NOMO-1 treated with dmso at 0.1 percent for 144 hours (cell line): ENCODE results near the gene GALNT14.

Source experiments
- DNase-seq: peaks from one replicate; lab custom pipeline; 2025; ENCODE audit not compliant: unreplicated experiment; lab: John Stamatoyannopoulos, UW

The GALNT14 gene

GRCh38 chr2:31016648-31017047, 121.6 kb downstream of the GALNT14 start:
- DNase-seq: no peak

- DNase-seq: no peak
These were observed 123.7 kb downstream of the GALNT14 start for GRCh38 chr2:31014516-31014915.

GRCh38 chr2:31013301-31013700, 124.9 kb downstream of the GALNT14 start:
- no peak for DNase-seq

GRCh38 chr2:31012406-31012805, 125.8 kb downstream of the GALNT14 start:
- no peak for DNase-seq

- no peak for DNase-seq
These were observed 126.7 kb downstream of the GALNT14 start for GRCh38 chr2:31011587-31011986.

GRCh38 chr2:31008561-31009114, 129.6 kb downstream of the GALNT14 start:
- DNase-seq: no peak

- DNase-seq: no peak
These were observed 134.0 kb downstream of the GALNT14 start for GRCh38 chr2:31004257-31004656.

GRCh38 chr2:31003749-31004148, 134.5 kb downstream of the GALNT14 start:
- no peak for DNase-seq

GRCh38 chr2:31002537-31003150, 135.6 kb downstream of the GALNT14 start:
- no peak for DNase-seq

- no peak for DNase-seq
These were observed 137.3 kb downstream of the GALNT14 start for GRCh38 chr2:31000970-31001369.

- DNase-seq: no peak
These were observed 139.6 kb downstream of the GALNT14 start for GRCh38 chr2:30998672-30999071.

GRCh38 chr2:30997979-30998378, 140.3 kb downstream of the GALNT14 start:
- no peak for DNase-seq

- DNase-seq: no peak
These were observed 143.8 kb downstream of the GALNT14 start for GRCh38 chr2:30994227-30995056.

GRCh38 chr2:30992781-30993180, 145.5 kb downstream of the GALNT14 start:
- no peak for DNase-seq

- DNase-seq: no peak
These were observed 147.6 kb downstream of the GALNT14 start for GRCh38 chr2:30990671-30991070.

- DNase-seq: no peak
These were observed 148.1 kb downstream of the GALNT14 start for GRCh38 chr2:30990176-30990575.

- DNase-seq: no peak
These were observed 148.5 kb downstream of the GALNT14 start for GRCh38 chr2:30989746-30990145.

GRCh38 chr2:30987566-30987965, 150.7 kb downstream of the GALNT14 start:
- DNase-seq: no peak

GRCh38 chr2:30986231-30986580, 152.0 kb downstream of the GALNT14 start:
- DNase-seq: no peak

- no peak for DNase-seq
These were observed 152.6 kb downstream of the GALNT14 start for GRCh38 chr2:30985493-30986230.

- no peak for DNase-seq
These were observed 154.1 kb downstream of the GALNT14 start for GRCh38 chr2:30984148-30984547.

- no peak for DNase-seq
These were observed 156.7 kb downstream of the GALNT14 start for GRCh38 chr2:30981510-30981909.
